Adrenal gland (tissue), 5 donors: ENCODE data around the gene PHF20.

ENCODE experiments used
- POLR2A ChIP-seq, 2 donors: fragments of 450-650 bp; IDR thresholded peaks; one replicate each; pipeline ENCODE4 v1.6.1; 2017; ENCODE audit warnings: antibody characterized with exemption in 2 of 2, mild to moderate bottlenecking in 2 of 2, moderate library complexity in 1 of 2
- TF ChIP-seq, protein P1 (sequence below), 6 experiments: fragments of 450-650 bp in 4 of 6; fragments of 200-600 bp in 2 of 6; sonication (generic) in 1 of 6; IDR thresholded peaks; 1 replicate in 5 of 6; 2 replicates in 1 of 6; pipeline versions ENCODE4 v1.5.1 to v1.8.0; 2016 to 2021; ENCODE audit warnings: antibody characterized with exemption in 6 of 6, mild to moderate bottlenecking in 2 of 6, moderate library complexity in 1 of 6
- donor health status: DM: no; HTN: no; CAD: no.

DNA sequence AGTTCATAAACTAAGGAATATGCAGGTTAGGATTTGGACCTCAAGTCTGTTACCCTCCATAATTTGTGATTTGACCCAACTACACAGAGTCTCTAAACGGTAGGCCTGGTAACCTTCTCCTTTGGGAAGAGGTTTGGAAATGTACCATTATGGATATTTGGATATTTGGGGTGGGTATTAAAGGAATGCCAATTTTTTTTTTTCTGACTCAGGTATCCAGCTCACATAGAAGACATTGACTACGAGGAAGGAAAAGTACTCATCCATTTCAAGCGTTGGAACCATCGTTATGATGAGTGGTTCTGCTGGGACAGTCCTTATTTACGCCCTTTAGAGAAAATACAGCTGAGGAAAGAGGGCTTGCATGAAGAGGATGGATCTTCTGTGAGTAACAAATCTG, 70.5 kb downstream of the PHF20 start:
- TF ChIP-seq, protein P1, sequence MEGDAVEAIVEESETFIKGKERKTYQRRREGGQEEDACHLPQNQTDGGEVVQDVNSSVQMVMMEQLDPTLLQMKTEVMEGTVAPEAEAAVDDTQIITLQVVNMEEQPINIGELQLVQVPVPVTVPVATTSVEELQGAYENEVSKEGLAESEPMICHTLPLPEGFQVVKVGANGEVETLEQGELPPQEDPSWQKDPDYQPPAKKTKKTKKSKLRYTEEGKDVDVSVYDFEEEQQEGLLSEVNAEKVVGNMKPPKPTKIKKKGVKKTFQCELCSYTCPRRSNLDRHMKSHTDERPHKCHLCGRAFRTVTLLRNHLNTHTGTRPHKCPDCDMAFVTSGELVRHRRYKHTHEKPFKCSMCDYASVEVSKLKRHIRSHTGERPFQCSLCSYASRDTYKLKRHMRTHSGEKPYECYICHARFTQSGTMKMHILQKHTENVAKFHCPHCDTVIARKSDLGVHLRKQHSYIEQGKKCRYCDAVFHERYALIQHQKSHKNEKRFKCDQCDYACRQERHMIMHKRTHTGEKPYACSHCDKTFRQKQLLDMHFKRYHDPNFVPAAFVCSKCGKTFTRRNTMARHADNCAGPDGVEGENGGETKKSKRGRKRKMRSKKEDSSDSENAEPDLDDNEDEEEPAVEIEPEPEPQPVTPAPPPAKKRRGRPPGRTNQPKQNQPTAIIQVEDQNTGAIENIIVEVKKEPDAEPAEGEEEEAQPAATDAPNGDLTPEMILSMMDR (IDR thresholded peaks at IDR 0.05) = no peak
- no peak for TF ChIP-seq POLR2A (IDR thresholded peaks at IDR 0.05)
